ENCODE data around the gene FPR1.

The FPR1 gene

DNA sequence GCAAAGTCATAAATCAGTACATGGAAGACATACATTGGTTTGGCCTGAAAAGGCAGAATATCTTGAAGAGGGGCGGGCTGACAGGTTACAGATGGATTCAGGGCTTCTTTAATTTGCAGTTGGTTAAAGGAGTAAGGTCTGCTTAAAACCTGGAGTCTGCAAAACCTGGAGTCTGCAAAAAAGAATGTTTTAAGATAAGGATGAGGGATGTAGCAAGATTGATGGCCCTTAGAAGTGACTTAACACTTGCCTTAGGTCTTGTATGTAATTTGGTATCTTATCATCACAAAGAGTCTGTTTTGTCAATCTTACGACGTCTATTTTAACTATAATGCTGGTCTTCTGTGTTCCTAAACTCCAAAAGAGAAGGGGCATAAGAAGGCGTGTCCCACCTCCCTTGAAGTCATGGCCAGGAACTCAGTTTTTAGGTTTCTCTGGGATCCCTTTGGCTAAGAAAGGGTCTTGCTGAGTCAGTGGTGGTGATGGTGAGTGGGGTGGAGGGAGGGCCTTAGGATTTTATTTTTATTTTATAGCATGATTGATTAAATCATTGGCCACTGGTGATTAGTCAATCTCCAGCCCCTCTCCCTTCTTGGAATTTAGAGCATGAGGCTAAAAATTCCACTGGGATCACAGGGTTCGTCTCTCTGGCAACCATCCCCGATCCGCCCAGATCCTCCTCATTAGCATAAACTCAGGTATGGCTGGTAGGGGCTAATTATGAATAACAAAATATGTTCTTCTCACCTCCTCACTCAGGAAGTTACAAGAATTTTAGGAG lies 17.7 kb downstream of the FPR1 start:
- TF ChIP-seq, protein P1, sequence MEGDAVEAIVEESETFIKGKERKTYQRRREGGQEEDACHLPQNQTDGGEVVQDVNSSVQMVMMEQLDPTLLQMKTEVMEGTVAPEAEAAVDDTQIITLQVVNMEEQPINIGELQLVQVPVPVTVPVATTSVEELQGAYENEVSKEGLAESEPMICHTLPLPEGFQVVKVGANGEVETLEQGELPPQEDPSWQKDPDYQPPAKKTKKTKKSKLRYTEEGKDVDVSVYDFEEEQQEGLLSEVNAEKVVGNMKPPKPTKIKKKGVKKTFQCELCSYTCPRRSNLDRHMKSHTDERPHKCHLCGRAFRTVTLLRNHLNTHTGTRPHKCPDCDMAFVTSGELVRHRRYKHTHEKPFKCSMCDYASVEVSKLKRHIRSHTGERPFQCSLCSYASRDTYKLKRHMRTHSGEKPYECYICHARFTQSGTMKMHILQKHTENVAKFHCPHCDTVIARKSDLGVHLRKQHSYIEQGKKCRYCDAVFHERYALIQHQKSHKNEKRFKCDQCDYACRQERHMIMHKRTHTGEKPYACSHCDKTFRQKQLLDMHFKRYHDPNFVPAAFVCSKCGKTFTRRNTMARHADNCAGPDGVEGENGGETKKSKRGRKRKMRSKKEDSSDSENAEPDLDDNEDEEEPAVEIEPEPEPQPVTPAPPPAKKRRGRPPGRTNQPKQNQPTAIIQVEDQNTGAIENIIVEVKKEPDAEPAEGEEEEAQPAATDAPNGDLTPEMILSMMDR (conservative IDR thresholded peaks at IDR 0.05), result no peak
- H3K27ac ChIP-seq, result no peak overlapping the region

DNA sequence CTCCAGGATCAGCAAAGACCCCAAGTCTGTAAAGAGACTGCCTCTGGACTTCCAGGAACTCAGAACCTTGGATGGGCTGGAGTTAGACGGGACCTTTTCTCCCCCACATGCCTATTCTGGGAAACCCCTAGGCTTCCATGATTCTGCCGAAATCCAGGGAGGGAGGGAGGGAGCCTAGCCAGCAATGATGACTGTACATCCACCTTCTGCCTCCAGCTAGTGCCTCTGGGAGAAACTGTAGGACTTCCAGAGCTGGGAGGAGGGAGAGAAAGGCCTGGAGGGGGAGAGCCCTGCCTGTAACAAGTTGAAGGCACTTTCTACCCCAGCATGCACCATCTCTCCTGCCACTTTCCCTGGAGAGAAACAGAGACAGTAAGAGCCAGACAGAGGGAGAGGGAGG lies 21.9 kb downstream of the FPR1 start:
- H3K27ac ChIP-seq, result no peak overlapping the region
- TF ChIP-seq, protein P1 (conservative IDR thresholded peaks at IDR 0.05), result no peak

DNA sequence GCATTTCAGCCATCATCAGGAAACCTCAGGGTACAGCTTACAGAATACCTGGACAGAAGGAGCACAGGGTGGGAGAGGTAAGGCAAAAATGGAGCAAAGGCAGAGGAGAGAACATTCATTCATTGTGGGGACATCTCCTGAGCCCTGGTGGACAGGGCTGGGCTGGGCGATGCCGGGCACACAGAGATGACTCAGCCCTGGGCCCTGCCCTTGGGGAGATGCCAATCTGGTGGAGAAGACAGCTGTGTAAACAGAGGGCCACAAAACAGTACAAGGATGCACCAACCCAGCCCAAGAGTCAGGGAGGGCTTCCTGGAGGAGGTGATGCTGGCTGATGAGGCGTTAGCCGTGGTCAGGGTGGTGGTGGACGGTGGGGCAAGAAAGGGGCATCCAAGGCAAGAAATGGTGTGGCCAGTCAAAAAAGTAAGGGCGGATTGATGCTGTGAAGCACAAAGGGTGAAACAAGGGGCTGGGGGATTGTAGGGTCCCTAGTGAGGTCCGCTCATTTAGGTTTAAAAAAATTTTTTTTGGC lies 24.3 kb downstream of the FPR1 start:
- no peak overlapping the region for H3K27ac ChIP-seq
- TF ChIP-seq, protein P1 (conservative IDR thresholded peaks at IDR 0.05), result no peak

DNA sequence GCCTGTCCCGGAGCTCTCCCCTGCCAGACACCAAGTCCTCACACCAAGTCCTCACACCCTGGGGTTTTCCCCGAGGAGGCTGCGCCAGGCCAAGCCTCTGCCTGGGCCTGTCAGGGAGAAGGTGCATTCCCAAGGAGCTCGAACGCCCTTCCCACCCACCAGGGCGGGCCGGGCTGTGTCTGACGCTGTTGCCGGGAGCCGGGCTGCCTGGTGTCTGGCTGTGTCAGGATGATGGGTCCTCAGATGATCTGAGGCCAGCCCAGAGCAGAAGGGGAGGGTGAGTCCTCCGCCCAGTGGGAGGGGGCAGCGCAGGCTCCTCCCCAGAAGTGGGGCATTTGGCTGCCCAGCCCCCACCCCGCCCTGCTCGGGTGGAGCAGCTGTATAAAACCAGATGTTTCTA lies 25.6 kb downstream of the FPR1 start:
- TF ChIP-seq, protein P1 (conservative IDR thresholded peaks at IDR 0.05), result no peak

DNA sequence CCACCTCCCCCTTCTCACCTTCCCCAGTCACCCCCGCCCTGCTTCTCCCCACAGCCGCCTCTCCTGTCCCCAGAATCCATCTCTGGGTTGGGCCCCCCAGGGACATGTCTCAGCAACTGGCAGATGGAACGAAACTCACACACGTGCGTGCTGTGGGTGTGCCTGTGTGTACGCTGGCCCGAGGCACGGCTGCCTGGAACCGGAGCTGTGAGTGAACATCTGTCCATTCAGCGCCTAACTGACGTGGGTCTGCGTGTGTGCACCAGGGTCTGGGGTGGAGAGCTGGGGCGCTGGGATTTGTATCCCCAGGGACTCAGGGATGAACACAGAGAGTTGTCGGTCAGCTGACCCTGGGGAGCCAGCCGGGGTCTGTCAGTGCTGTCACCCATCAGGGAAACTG lies 27.1 kb downstream of the FPR1 start:
- TF ChIP-seq, protein P1 (conservative IDR thresholded peaks at IDR 0.05), result no peak
- H3K27ac ChIP-seq, result no peak overlapping the region

More for the DNA sequence above, 25.6 kb downstream of the FPR1 start:
- no peak overlapping the region for H3K27ac ChIP-seq

DNA sequence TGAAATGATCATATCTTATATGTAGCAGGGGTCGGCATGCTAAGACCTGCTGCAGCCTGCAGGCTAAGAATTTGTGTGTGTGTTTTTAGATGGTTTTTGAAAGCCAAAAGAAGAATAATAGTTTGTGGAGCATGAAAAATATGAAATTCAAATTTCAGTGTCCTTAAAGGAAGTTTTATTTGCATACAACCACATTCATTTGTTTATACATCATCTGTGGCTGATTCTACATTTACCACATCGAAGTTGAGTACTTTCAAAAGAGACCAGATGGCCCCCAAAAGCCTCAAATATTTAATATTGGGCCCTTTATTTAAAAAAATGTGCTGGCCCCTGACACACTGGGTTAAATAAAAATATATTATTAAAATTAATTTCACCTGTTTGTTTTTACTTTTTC lies 29.2 kb downstream of the FPR1 start:
- H3K27ac ChIP-seq, result no peak overlapping the region
- TF ChIP-seq, protein P1 (conservative IDR thresholded peaks at IDR 0.05), result no peak

DNA sequence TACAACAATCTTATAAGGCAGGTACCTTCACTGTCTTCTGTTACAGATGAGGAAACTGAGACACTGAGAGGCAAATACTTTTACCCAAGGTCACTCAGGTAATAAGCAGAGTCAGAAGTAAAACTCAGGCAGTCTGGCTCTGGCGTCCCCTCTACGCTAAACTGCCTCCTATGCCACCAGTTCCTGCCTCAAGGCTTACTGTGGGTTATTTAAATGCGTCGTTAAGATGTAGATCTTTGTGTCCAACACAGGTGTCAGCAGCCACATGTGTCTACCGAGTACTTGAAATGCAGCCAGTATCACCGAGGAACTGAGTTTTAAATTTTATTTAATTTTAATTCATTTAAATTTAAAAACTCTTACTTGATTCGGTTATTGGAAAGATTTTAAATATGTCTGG lies 29.8 kb downstream of the FPR1 start:
- no peak overlapping the region for H3K27ac ChIP-seq
- TF ChIP-seq, protein P1 (conservative IDR thresholded peaks at IDR 0.05), result no peak
